ENCODE measurements around the gene FBLN1. TPM values are rescaled to one million over a fixed set of nuclear protein-coding genes. Genes with fewer than 3 reads are reported as not detected.
"Not testable (repeated sequence)": the region's sequence is repeated elsewhere in the genome, so short reads cannot be mapped to it uniquely, and the experiment has no call there.

Gene FBLN1
- total and polyA plus RNA-seq, 5 donors from 2014 or later: 0.49 TPM; not detected in 4

DNA sequence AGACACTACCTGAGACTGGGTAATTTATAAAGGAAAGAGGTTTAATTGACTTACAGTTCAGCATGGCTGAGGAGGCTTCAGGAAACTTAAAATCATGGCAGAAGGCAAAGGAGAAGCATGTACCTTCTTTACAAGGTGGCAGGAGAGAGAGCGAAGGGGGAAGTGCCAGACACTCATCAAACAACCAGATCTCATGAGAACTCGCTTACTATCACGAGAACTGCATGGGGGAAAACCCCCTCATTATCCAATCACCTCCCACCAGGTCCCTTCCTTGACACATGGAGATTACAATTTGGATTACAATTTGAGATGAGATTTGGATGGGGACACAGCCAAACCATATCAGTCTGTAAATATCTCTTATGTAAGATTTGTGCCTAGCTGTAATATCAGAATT lies 118.0 kb downstream of the FBLN1 start:
- Mint-ChIP-seq H3K4me1 (no peaks in the 10 kb centered on the region), H3K4me3 (no peak overlapping the region), H3K36me3 (no peaks in the 10 kb centered on the region), H3K9me3 (peaks cover 0 to 5% (median 0%) of the 10 kb centered on the region in 7 donors), H3K27ac (no peak overlapping the region), H3K27me3 (peaks cover 39% of the 10 kb centered on the region)
- DNase-seq (no peak), ATAC-seq (ENCODE audit: low read depth in 2 of 2) (no peak)
- H3K4me3 ChIP-seq (ENCODE audit: low read depth, low read length): no peak overlapping the region
- H3K27me3 ChIP-seq (ENCODE audit: control insufficient read depth, insufficient read depth, low read length): no peaks in the 10 kb centered on the region
- no peaks in the 10 kb centered on the region for H3K9me3 ChIP-seq (ENCODE audit: control insufficient read depth in 2 of 2, low read length in 2 of 2)
- no peak overlapping the region for H3K27ac ChIP-seq (ENCODE audit: insufficient read depth, low read length, poor library complexity, severe bottlenecking)
- H3K4me1 ChIP-seq (ENCODE audit: control insufficient read depth, insufficient read depth, low read length, poor library complexity, severe bottlenecking): no peaks in the 10 kb centered on the region
- H3K36me3 ChIP-seq (ENCODE audit: control insufficient read depth, insufficient read depth, low read length): no peaks in the 10 kb centered on the region

DNA sequence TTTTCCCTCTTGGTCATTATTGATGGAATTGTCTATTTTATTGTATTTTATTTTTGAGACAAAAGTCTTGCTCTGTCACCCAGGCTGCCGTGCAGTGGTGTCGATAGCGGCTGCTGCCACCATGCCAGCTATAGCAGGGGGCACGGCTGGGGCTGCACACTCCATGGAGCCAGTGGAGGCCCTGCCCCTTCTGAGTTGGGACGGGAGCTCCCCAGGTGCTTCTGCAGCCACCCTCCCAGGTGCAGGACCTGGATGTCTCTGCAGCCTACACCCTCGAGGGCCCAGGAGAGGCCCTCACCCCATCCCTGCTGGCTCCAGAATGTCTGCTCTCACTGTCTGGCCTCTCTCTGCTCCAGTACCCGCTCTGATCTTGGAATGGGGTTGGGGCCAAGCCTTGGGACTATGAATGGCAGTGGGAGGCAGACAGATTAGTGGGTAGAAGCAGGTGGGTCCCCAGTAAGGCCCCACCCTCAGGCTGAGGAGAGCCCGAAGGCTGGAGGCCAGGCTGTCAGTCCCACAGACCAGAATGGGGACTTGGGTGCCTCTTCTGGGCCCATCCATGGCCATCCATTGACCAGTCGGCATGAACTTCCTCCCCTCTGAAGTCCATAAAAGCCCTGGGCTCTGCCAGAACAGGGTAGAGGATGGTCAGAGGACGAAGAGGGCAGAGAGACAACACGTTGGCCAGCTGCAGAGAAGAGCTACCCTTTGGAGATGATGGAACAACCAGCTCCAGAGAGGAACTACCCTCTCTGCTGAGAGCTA lies 119.3 kb downstream of the FBLN1 start:
- no peaks in the 10 kb centered on the region for H3K27me3 ChIP-seq (ENCODE audit: control insufficient read depth, insufficient read depth, low read length)
- H3K9me3 Mint-ChIP-seq: peaks cover 0 to 5% (median 0%) of the 10 kb centered on the region in 7 donors
- H3K4me3 Mint-ChIP-seq: no peak overlapping the region
- H3K4me1 ChIP-seq (ENCODE audit: control insufficient read depth, insufficient read depth, low read length, poor library complexity, severe bottlenecking): no peaks in the 10 kb centered on the region
- no peaks in the 10 kb centered on the region for H3K9me3 ChIP-seq (ENCODE audit: control insufficient read depth in 2 of 2, low read length in 2 of 2)
- H3K27ac ChIP-seq (ENCODE audit: insufficient read depth, low read length, poor library complexity, severe bottlenecking): no peak overlapping the region
- H3K27ac Mint-ChIP-seq: no peak overlapping the region
- H3K4me3 ChIP-seq (ENCODE audit: low read depth, low read length): no peak overlapping the region
- H3K36me3 ChIP-seq (ENCODE audit: control insufficient read depth, insufficient read depth, low read length): no peaks in the 10 kb centered on the region
- ATAC-seq (ENCODE audit: low read depth in 2 of 2): no peak
- H3K36me3 Mint-ChIP-seq: no peaks in the 10 kb centered on the region
- peaks cover 39% of the 10 kb centered on the region for H3K27me3 Mint-ChIP-seq
- H3K4me1 Mint-ChIP-seq: no peaks in the 10 kb centered on the region
- no peak for DNase-seq

DNA sequence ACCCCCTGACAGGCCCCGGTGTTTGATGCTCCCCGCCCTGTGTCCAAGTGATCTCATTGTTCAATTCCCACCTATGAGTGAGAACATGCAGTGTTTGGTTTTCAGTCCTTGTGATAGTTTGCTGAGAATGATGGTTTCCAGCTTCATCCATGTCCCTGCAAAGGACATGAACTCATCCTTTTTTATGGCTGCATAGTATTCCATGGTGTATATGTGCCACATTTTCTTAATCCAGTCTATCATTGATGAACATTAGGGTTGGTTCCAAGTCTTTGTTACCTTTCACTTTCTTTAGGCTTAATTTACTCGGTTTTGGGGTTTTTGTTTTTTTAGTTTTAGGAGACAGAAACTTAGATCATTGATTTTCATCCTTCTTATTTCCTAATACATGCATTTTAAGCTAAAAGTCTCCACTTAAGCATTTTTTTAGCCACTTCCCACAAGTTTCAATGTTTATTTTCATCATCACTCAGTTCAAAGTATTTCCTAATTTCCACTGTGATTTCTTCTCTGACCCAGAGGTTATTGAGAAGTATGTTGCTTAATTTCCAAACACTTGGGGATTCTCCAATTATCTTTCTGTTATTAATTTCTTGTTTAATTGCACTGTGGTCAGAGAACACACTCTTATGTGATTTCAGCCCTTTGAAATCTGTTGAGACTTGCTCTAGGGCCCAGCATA lies 120.9 kb downstream of the FBLN1 start:
- not testable (repeated sequence) for H3K27ac ChIP-seq (ENCODE audit: insufficient read depth, low read length, poor library complexity, severe bottlenecking); H3K27ac Mint-ChIP-seq; H3K4me3 Mint-ChIP-seq; H3K4me1 Mint-ChIP-seq; H3K9me3 Mint-ChIP-seq; ATAC-seq (ENCODE audit: low read depth in 2 of 2); H3K36me3 Mint-ChIP-seq; H3K27me3 ChIP-seq (ENCODE audit: control insufficient read depth, insufficient read depth, low read length); H3K4me3 ChIP-seq (ENCODE audit: low read depth, low read length); DNase-seq; H3K9me3 ChIP-seq (ENCODE audit: control insufficient read depth in 2 of 2, low read length in 2 of 2); H3K4me1 ChIP-seq (ENCODE audit: control insufficient read depth, insufficient read depth, low read length, poor library complexity, severe bottlenecking); H3K36me3 ChIP-seq (ENCODE audit: control insufficient read depth, insufficient read depth, low read length)
- H3K27me3 Mint-ChIP-seq: peaks cover 31% of the 10 kb centered on the region

DNA sequence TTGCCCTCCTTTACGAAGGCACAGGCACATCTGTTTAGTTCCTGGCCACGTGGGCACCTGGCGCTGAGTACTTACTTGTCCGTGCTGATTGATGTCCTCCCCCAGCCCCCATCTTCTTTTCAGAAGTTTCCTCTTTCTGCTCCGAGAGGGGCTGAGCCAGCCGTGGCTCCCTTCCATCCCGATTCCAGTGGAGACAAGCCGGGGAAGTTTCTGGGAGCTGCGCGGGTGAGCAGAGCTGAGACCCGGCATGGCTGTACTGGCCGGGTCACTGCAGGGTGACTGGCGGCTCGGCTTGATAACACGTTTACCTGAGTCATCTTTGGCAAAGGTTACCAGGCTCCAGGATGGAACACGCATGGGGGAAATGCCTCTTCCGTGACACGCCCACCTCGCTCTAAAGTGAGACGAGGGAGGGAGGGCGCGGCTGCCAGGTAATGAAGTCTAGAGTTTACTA lies 123.5 kb downstream of the FBLN1 start:
- Mint-ChIP-seq H3K27ac (no peak overlapping the region), H3K27me3 (peaks cover 33% of the 10 kb centered on the region), H3K36me3 (no peaks in the 10 kb centered on the region), H3K9me3 (peaks cover 0 to 2% (median 0%) of the 10 kb centered on the region in 7 donors), H3K4me3 (no peak overlapping the region), H3K4me1 (no peaks in the 10 kb centered on the region)
- no peaks in the 10 kb centered on the region for H3K4me1 ChIP-seq (ENCODE audit: control insufficient read depth, insufficient read depth, low read length, poor library complexity, severe bottlenecking)
- ATAC-seq (ENCODE audit: low read depth in 2 of 2): no peak
- no peak overlapping the region for H3K27ac ChIP-seq (ENCODE audit: insufficient read depth, low read length, poor library complexity, severe bottlenecking)
- no peaks in the 10 kb centered on the region for H3K9me3 ChIP-seq (ENCODE audit: control insufficient read depth in 2 of 2, low read length in 2 of 2)
- no peaks in the 10 kb centered on the region for H3K36me3 ChIP-seq (ENCODE audit: control insufficient read depth, insufficient read depth, low read length)
- no peak overlapping the region for H3K4me3 ChIP-seq (ENCODE audit: low read depth, low read length)
- no peaks in the 10 kb centered on the region for H3K27me3 ChIP-seq (ENCODE audit: control insufficient read depth, insufficient read depth, low read length)
- no peak for DNase-seq

DNA sequence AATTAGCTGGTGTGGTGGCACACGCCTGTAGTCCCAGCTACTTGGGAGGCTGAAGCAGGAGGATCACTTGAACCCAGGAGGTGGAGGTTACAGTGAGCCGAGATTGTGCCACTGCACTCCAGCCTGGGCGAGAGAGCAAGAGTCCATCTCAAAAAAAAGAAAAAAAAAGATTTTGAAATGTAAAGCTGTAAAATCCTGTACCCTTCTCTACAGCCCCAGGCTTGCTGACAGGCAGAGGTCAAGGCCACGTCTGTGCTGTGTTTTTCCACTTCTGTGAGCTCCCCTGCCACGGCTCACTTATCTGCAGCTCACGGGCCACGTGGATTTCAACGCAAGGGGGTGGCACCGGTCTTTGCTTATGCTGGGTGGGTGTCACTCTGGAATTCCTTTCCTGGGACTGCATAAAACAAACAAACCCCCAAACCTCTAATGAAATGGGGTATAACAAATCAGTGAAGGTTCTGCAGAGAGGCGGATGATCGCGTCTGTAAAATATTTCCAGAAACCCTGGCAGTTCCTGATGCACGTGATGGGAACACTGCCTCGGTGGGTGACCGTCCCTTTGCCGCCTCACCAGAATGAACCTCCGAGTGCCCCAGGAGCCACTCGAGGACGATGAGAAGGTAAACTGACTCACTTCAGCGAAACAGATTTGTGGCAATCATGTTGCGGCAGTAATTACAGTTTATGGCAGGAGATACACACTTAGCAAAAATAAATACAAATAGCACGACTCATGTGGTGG lies 125.0 kb downstream of the FBLN1 start:
- ATAC-seq (ENCODE audit: low read depth in 2 of 2) (no peak), DNase-seq (no peak)
- Histone ChIP-seq H3K4me1 (ENCODE audit: control insufficient read depth, insufficient read depth, low read length, poor library complexity, severe bottlenecking) (no peaks in the 10 kb centered on the region), H3K27ac (ENCODE audit: insufficient read depth, low read length, poor library complexity, severe bottlenecking) (no peak overlapping the region), H3K9me3 (ENCODE audit: control insufficient read depth in 2 of 2, low read length in 2 of 2) (no peaks in the 10 kb centered on the region), H3K4me3 (ENCODE audit: low read depth, low read length) (no peak overlapping the region), H3K36me3 (ENCODE audit: control insufficient read depth, insufficient read depth, low read length) (no peaks in the 10 kb centered on the region), H3K27me3 (ENCODE audit: control insufficient read depth, insufficient read depth, low read length) (no peaks in the 10 kb centered on the region)
- Mint-ChIP-seq H3K27ac (no peak overlapping the region), H3K4me3 (no peak overlapping the region), H3K9me3 (peaks cover 0 to 2% (median 0%) of the 10 kb centered on the region in 7 donors), H3K4me1 (peaks cover 0 to 3% (median 0%) of the 10 kb centered on the region in 4 donors), H3K36me3 (no peaks in the 10 kb centered on the region), H3K27me3 (peaks cover 45% of the 10 kb centered on the region)

DNA sequence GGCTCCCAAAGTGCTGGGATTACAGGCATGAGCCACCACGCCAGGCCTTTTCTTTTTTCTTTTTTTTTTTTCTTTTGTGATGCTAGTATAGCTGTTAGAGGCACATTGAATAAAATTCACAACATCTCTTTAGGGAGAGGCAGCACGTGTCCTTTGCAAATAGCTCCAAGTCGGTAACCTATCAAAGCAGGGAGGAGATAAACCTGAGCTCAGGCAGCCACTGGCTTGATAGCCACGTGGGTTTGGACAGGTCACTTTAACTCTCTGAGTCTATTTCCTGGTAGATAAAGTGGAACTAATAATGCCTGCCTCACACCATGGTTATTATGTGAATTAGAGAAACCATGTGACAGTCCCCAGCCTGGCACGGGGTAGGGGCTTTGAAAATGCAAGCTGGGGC lies 125.8 kb downstream of the FBLN1 start:
- H3K4me3 Mint-ChIP-seq: no peak overlapping the region
- no peak overlapping the region for H3K27ac Mint-ChIP-seq
- Histone ChIP-seq H3K27me3 (ENCODE audit: control insufficient read depth, insufficient read depth, low read length) (no peaks in the 10 kb centered on the region), H3K4me3 (ENCODE audit: low read depth, low read length) (no peak overlapping the region), H3K9me3 (ENCODE audit: control insufficient read depth in 2 of 2, low read length in 2 of 2) (no peaks in the 10 kb centered on the region), H3K27ac (ENCODE audit: insufficient read depth, low read length, poor library complexity, severe bottlenecking) (no peak overlapping the region), H3K4me1 (ENCODE audit: control insufficient read depth, insufficient read depth, low read length, poor library complexity, severe bottlenecking) (no peaks in the 10 kb centered on the region), H3K36me3 (ENCODE audit: control insufficient read depth, insufficient read depth, low read length) (no peaks in the 10 kb centered on the region)
- H3K27me3 Mint-ChIP-seq: peaks cover 44% of the 10 kb centered on the region
- no peaks in the 10 kb centered on the region for H3K36me3 Mint-ChIP-seq
- ATAC-seq (ENCODE audit: low read depth in 2 of 2) (no peak), DNase-seq (no peak)
- peaks cover 0 to 3% (median 0%) of the 10 kb centered on the region in 4 donors for H3K4me1 Mint-ChIP-seq
- peaks cover 0 to 2% (median 0%) of the 10 kb centered on the region in 7 donors for H3K9me3 Mint-ChIP-seq

DNA sequence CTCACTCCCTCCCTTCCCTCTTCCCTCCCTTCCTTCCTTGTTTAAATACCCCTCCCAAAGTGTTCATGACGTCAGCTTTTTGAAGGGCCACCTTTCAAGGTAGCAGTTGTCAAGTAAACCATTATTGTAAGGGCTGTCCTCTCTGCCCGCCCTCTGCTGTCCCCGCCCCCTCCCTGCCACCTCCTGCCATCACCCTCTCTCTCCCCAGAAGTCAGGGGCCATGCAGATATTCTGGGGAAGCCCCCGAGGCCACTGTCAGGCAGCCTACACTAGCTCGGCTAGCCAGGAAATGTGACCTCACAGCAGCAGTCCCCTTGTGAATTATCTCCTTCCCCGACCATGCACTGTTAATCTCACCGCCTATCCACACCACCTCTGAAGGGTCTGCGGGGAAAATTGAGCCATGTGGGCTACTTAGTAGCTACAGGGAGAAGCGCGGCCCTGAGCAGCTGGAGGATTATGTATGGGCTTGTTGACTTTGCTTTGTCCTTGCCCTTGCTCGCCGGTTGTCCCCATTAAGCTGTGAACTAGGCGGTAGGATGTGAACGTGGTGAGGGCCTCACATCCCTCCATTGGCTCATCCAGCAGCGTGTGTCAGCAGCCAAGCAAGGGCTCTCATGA lies 126.9 kb downstream of the FBLN1 start:
- Histone ChIP-seq H3K9me3 (ENCODE audit: control insufficient read depth in 2 of 2, low read length in 2 of 2) (no peaks in the 10 kb centered on the region), H3K36me3 (ENCODE audit: control insufficient read depth, insufficient read depth, low read length) (no peaks in the 10 kb centered on the region), H3K4me1 (ENCODE audit: control insufficient read depth, insufficient read depth, low read length, poor library complexity, severe bottlenecking) (no peaks in the 10 kb centered on the region), H3K27ac (ENCODE audit: insufficient read depth, low read length, poor library complexity, severe bottlenecking) (no peak overlapping the region), H3K4me3 (ENCODE audit: low read depth, low read length) (no peak overlapping the region), H3K27me3 (ENCODE audit: control insufficient read depth, insufficient read depth, low read length) (no peaks in the 10 kb centered on the region)
- peaks cover 0 to 1% (median 0%) of the 10 kb centered on the region in 7 donors for H3K9me3 Mint-ChIP-seq
- ATAC-seq (ENCODE audit: low read depth in 2 of 2): no peak
- no peak overlapping the region for H3K4me3 Mint-ChIP-seq
- H3K36me3 Mint-ChIP-seq: no peaks in the 10 kb centered on the region
- no peak for DNase-seq
- no peak overlapping the region for H3K27ac Mint-ChIP-seq
- H3K27me3 Mint-ChIP-seq: peaks cover 49% of the 10 kb centered on the region
- peaks cover 0 to 3% (median 0%) of the 10 kb centered on the region in 4 donors for H3K4me1 Mint-ChIP-seq

Data from CD4-positive, CD25-positive, alpha-beta regulatory T cell (primary cell).